ENCODE data around the gene ERP27.

The ERP27 gene

GRCh38 chr12:14931791-14932560, 6.4 kb downstream of the ERP27 start:
- no peak for DNase-seq

GRCh38 chr12:14931359-14931758, 7.0 kb downstream of the ERP27 start:
- DNase-seq, result no peak

GRCh38 chr12:14930299-14930698, 8.0 kb downstream of the ERP27 start:
- DNase-seq, result no peak

- DNase-seq, result no peak
These were observed 9.4 kb downstream of the ERP27 start for GRCh38 chr12:14928931-14929330.

- no peak for DNase-seq
These were observed 11.1 kb downstream of the ERP27 start for GRCh38 chr12:14927267-14927666.

- DNase-seq, result no peak
These were observed 13.8 kb downstream of the ERP27 start for GRCh38 chr12:14924541-14924940.

GRCh38 chr12:14923944-14924343, 14.4 kb downstream of the ERP27 start:
- no peak for DNase-seq

GRCh38 chr12:14921218-14921617, 17.1 kb downstream of the ERP27 start:
- DNase-seq, result no peak

- no peak for DNase-seq
These were observed 17.7 kb downstream of the ERP27 start for GRCh38 chr12:14920475-14921126.

- DNase-seq, result no peak
These were observed 18.9 kb downstream of the ERP27 start for GRCh38 chr12:14919455-14919854.

GRCh38 chr12:14915736-14916135, 22.6 kb downstream of the ERP27 start:
- no peak for DNase-seq

GRCh38 chr12:14913381-14913781, 25.0 kb downstream of the ERP27 start:
- DNase-seq, result peak; percentile 71

GRCh38 chr12:14911131-14911530, 27.2 kb downstream of the ERP27 start:
- DNase-seq, result no peak

- DNase-seq, result no peak
These were observed 28.0 kb downstream of the ERP27 start for GRCh38 chr12:14910090-14910915.

- DNase-seq, result no peak
These were observed 30.4 kb downstream of the ERP27 start for GRCh38 chr12:14907953-14908352.

- no peak for DNase-seq
These were observed 32.2 kb downstream of the ERP27 start for GRCh38 chr12:14906114-14906513.

- peak; percentile 62 for DNase-seq
These were observed 32.9 kb downstream of the ERP27 start for GRCh38 chr12:14905269-14906004.

- DNase-seq, result no peak
These were observed 33.5 kb downstream of the ERP27 start for GRCh38 chr12:14904854-14905253.

- DNase-seq, result no peak
These were observed 34.8 kb downstream of the ERP27 start for GRCh38 chr12:14903386-14904098.

GRCh38 chr12:14902465-14902864, 35.9 kb downstream of the ERP27 start:
- no peak for DNase-seq

GRCh38 chr12:14901228-14901562, 37.1 kb downstream of the ERP27 start:
- DNase-seq, result no peak

GRCh38 chr12:14900521-14901227, 37.7 kb downstream of the ERP27 start:
- no peak for DNase-seq
